Epithelial cell of proximal tubule (primary cell): ENCODE results near the gene SPTBN5. TPM values are rescaled to one million over a fixed set of nuclear protein-coding genes. Genes with fewer than 3 reads are reported as not detected.
"Not testable (repeated sequence)": the region's sequence is repeated elsewhere in the genome, so short reads cannot be mapped to it uniquely, and the experiment has no call there.

Experiments used
- DNase-seq: peaks from one replicate; pipeline ENCODE4 v3.0.0-alpha.2; 2011; ENCODE audit warnings: low read depth
- H3K4me3 ChIP-seq: 2 replicates; pipeline ENCODE4 v1.5.1; 2011; ENCODE audit warnings: low read depth, mild to moderate bottlenecking, low read length
- total RNA-seq: library from RNA; depleted of rRNA; stranded (reverse); fragments of >200 nt; gene quantifications from 2 replicates; pipeline ENCODE4 v1.2.3, GENCODE V29; 2015
- TF ChIP-seq, protein P1 (sequence below): conservative IDR thresholded peaks from 2 replicates; pipeline ENCODE4 v1.5.1; 2012; ENCODE audit warnings: low read depth, mild to moderate bottlenecking, low read length

The SPTBN5 gene
- total RNA-seq, 1 donor from 2014 or later = 0.63 TPM

DNA sequence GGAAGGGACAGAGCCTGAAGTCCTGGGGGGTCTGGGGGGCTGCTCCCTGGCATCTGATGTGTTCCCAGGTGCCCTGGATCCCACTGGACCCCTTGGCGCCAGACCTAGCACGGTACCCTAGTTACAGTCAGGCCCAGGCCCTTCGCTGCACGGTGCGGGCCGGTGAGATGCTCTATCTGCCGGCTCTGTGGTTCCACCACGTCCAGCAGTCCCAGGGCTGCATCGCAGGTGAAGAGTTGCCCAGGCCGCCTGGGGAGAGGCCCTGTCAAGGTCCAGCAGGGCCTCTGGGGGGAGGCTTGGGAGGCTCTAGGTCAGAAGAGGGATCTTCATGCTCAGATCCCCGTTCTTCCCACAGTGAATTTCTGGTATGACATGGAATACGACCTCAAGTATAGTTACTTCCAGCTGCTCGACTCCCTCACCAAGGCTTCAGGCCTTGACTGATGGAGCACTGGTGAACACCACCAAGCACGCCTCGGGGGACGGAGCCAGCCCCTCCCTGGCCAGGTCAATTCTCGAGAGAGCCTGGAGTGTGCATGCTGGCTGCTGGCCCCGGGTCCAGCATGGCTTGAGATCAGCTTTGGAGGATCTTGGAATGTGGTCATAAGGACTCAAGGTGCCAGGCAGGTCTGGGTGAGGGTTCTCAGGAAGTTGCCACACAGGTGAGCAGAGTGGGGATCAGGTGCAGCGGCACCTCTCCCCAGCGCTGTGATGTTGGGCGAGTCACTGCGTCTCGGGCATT lies 57.0 kb downstream of the SPTBN5 start:
- H3K4me3 ChIP-seq = no peak overlapping the region
- TF ChIP-seq, protein P1, sequence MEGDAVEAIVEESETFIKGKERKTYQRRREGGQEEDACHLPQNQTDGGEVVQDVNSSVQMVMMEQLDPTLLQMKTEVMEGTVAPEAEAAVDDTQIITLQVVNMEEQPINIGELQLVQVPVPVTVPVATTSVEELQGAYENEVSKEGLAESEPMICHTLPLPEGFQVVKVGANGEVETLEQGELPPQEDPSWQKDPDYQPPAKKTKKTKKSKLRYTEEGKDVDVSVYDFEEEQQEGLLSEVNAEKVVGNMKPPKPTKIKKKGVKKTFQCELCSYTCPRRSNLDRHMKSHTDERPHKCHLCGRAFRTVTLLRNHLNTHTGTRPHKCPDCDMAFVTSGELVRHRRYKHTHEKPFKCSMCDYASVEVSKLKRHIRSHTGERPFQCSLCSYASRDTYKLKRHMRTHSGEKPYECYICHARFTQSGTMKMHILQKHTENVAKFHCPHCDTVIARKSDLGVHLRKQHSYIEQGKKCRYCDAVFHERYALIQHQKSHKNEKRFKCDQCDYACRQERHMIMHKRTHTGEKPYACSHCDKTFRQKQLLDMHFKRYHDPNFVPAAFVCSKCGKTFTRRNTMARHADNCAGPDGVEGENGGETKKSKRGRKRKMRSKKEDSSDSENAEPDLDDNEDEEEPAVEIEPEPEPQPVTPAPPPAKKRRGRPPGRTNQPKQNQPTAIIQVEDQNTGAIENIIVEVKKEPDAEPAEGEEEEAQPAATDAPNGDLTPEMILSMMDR = no peak
- DNase-seq = no peak

DNA sequence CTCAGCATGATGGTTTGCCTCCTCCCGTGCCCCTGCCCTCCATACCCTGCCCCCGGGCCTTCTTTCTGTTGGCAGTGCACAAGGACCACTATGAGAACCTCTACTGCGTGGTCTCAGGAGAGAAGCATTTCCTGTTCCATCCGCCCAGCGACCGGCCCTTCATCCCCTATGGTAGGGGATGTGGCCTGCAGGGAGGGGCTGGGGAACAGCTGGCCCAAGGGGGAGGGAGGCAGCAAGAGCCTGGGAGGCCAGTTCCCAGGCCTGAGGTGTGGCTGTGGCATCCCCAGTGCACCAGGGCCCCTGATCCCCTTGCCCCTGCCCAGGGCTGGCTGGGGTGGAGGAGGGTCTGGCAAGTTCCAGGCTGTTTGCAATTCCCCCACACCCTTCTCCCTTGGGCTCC lies 57.8 kb downstream of the SPTBN5 start:
- no peak for DNase-seq
- TF ChIP-seq, protein P1 = no peak
- no peak overlapping the region for H3K4me3 ChIP-seq

DNA sequence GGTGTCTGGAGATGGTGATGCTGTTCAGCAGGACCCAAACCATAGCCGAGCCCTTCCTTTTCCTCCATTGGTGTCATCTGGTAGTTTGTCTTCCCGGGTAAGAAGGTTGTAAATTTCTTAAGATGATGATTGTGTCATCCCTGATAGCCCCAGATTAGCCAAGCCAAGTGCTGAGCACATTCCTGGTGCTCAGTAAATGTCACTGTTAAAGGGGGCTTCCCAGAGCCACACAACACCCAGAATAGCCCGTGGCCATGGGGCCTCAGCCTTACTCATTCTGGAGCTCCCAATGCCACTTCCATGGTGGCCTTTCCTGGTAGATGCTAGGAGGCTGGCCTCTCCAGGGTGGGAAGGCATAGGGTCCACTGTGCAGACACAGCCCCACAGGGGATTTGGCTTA lies 59.8 kb downstream of the SPTBN5 start:
- DNase-seq = no peak
- TF ChIP-seq, protein P1 = no peak
- H3K4me3 ChIP-seq = no peak overlapping the region

DNA sequence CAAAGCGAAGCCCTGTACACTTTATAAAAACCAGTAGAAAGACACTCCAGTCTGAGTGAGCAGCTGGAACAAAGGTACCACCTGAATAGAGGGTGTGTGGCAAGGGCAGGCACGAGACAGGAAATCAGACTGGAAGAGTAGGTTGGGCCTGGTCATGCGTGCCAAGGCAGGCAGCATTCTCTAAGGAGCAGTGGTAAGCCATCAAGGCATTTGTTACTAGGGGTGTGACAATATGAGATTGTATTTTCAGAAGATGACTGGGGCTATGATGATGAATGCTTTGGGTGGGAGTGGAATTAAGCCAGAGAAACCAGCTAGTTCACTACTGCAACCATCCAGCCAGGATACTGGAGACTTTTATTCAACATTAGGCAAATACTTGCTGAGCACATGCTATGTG lies 61.0 kb downstream of the SPTBN5 start:
- H3K4me3 ChIP-seq = no peak overlapping the region
- TF ChIP-seq, protein P1 = no peak
- no peak for DNase-seq

DNA sequence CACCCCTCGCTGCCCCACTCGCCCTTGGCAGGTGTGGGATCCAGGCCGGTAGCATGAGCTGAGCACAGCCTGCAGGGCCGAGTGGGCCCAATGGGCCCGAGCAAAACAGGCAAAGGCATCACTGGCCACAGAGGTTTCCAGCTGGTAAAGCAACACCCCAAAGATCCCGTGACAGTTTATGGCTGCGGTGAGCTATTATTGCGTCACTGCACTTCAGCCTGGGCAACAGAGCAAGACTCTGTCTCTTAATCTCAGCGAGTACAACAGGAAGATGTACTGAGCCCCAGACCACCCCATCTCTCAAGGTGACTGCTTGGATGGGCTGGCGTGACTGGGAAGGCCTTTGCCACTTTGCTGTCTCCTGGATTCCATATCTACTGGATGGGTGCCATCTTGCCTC lies 61.6 kb downstream of the SPTBN5 start:
- TF ChIP-seq, protein P1 = no peak
- no peak overlapping the region for H3K4me3 ChIP-seq
- no peak for DNase-seq

DNA sequence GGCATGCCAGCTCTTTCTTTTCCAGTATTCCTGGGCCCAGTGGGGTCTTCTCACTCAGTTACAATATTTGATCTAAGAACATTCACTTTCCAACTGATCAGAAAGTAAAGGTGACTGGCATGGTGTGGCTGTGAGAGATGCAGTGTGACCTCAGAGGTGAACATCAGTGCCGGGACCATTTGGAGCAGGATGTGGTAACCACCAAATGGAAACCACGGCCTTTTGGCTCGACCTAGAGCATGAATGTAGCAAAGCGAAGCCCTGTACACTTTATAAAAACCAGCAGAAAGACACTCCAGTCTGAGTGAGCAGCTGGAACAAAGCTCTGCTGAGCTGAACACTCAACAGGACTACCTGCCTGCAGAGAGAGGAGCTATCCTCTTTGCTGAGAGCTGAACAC lies 62.6 kb downstream of the SPTBN5 start:
- not testable (repeated sequence) for DNase-seq, H3K4me3 ChIP-seq

DNA sequence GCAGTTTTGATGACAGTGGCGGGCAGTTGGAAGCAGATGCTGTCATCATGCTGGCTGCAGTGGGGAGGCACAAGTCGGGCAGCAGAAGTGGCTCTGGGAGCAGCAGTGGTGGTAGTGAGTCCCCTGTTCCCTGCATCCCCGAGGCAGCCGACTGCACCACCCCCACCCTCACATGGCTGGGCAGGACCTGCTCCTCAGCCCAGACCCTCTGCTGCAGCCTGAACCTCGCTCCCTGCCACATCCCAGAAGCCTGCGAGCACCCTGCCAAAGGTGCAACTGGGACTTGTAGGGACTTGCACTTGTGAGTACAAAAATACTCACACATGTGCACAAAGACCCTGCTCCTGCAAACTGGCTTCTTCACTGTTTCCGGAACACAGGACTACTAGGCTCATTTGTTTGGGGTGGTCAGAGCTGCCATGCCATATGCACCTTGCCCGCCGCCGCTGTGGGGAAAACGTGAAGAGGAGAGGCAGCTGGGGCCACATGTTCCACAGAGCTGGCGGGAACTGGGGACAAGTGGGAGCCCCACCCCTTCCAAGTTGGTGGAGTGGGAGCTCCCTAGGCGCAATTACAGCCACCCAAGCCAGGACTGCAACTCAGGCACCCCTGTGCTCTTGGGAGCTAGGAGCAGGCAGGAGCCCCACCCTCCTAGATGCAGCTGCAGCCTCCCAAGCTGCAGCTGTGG lies 63.8 kb downstream of the SPTBN5 start:
- TF ChIP-seq, protein P1 = no peak
- H3K4me3 ChIP-seq = no peak overlapping the region
- DNase-seq = no peak
